Vagina (tissue), 2 donors: ENCODE measurements around the gene DIAPH2. TPM values are rescaled to one million over a fixed set of nuclear protein-coding genes. Genes with fewer than 3 reads are reported as not detected.

ENCODE experiments used
- DNase-seq, 2 donors: peaks; one replicate each; pipeline ENCODE4 v3.0.0-alpha.2; 2017; ENCODE audit errors: extremely low spot score in 2 of 2
- H3K27ac ChIP-seq: fragments of 200-600 bp; sonication (generic); one replicate; pipeline ENCODE4 v1.5.1; 2019
- H3K27me3 ChIP-seq: fragments of 200-600 bp; sonication (generic); one replicate; pipeline ENCODE4 v1.5.1; 2019
- H3K36me3 ChIP-seq, 2 donors: fragments of 200-600 bp; sonication (generic); one replicate each; pipeline ENCODE4 v1.5.1; 2017 to 2019
- H3K4me1 ChIP-seq: fragments of 200-600 bp; sonication (generic); one replicate; pipeline ENCODE4 v1.5.1; 2019
- H3K4me3 ChIP-seq, 2 donors: fragments of 200-600 bp; sonication (generic); 1 replicate in 1 of 2; 2 replicates in 1 of 2; pipeline ENCODE4 v1.5.1; 2016 to 2019
- H3K9me3 ChIP-seq: fragments of 200-600 bp; sonication (generic); one replicate; pipeline ENCODE4 v1.5.1; 2019
- CTCF ChIP-seq, 3 experiments: fragments of 450-650 bp in 2 of 3; fragments of 200-600 bp in 1 of 3; sonication (generic) in 1 of 3; IDR thresholded peaks; one replicate each; pipeline ENCODE4 v1.5.1; 2017 to 2019; ENCODE audit warnings: antibody characterized with exemption in 3 of 3, mild to moderate bottlenecking in 2 of 3, moderate library complexity in 2 of 3
- POLR2A ChIP-seq, 2 donors: fragments of 450-650 bp; IDR thresholded peaks; one replicate each; pipeline ENCODE4 v1.6.1; 2017; ENCODE audit warnings: antibody characterized with exemption in 2 of 2, mild to moderate bottlenecking in 2 of 2, moderate library complexity in 2 of 2
- POLR2AphosphoS5 ChIP-seq, 2 donors: sonication (generic); formaldehyde crosslinking; IDR thresholded peaks; one replicate each; pipeline ENCODE4 v1.9.0; 2017; ENCODE audit warnings: antibody characterized with exemption in 2 of 2, mild to moderate bottlenecking in 2 of 2, low read depth in 1 of 2; ENCODE audit not compliant: insufficient read depth in 1 of 2
- intact Hi-C: fragments of 100-400 bp; cut with DNase I; formaldehyde crosslinking; loops from one replicate; pipeline ENCODE4 v1.15.1; 2023
- total RNA-seq: library from RNA; depleted of rRNA; stranded (reverse); fragments of >200 nt; gene quantifications from one replicate; pipeline ENCODE4 v1.2.3, GENCODE V29; 2016

Gene DIAPH2
- total RNA-seq, 1 donor from 2014 or later: 38.8 TPM

GRCh38 chrX:96957718-96958117, 273.1 kb downstream of the DIAPH2 start:
- TF ChIP-seq POLR2A (IDR thresholded peaks at IDR 0.05) (no peak), CTCF (IDR thresholded peaks at IDR 0.05) (no peak)
- Histone ChIP-seq H3K4me1 (no peaks in the 10 kb centered on the region), H3K4me3 (no peak overlapping the region), H3K36me3 (peaks cover 0 to 17% of the 10 kb centered on the region in 2 donors), H3K27me3 (no peaks in the 10 kb centered on the region), H3K9me3 (peaks cover 10% of the 10 kb centered on the region), H3K27ac (no peak overlapping the region)
- DNase-seq: no peak
- intact Hi-C loops: no loop called here

GRCh38 chrX:96971812-96972211, 287.2 kb downstream of the DIAPH2 start:
- peaks cover 5% of the 10 kb centered on the region for H3K9me3 ChIP-seq
- no peaks in the 10 kb centered on the region for H3K36me3 ChIP-seq
- no peaks in the 10 kb centered on the region for H3K27me3 ChIP-seq
- TF ChIP-seq POLR2AphosphoS5 (IDR thresholded peaks at IDR 0.05; ENCODE audit: insufficient read depth in 1 of 2, low read depth in 1 of 2) (no peak), CTCF (IDR thresholded peaks at IDR 0.05) (no peak), POLR2A (IDR thresholded peaks at IDR 0.05) (no peak)
- no peaks in the 10 kb centered on the region for H3K4me1 ChIP-seq
- DNase-seq: no peak
- no peak overlapping the region for H3K27ac ChIP-seq
- H3K4me3 ChIP-seq: no peak overlapping the region
- intact Hi-C loops: no loop called here

GRCh38 chrX:96978906-96979305, 294.3 kb downstream of the DIAPH2 start:
- Histone ChIP-seq H3K27me3 (no peaks in the 10 kb centered on the region), H3K9me3 (no peaks in the 10 kb centered on the region), H3K4me1 (no peaks in the 10 kb centered on the region), H3K36me3 (peaks cover 0 to 3% of the 10 kb centered on the region in 2 donors), H3K27ac (no peak overlapping the region), H3K4me3 (no peak overlapping the region)
- TF ChIP-seq POLR2A (IDR thresholded peaks at IDR 0.05): no peak
- no peak for TF ChIP-seq POLR2AphosphoS5 (IDR thresholded peaks at IDR 0.05; ENCODE audit: insufficient read depth in 1 of 2, low read depth in 1 of 2)
- TF ChIP-seq CTCF (IDR thresholded peaks at IDR 0.05): no peak
- DNase-seq: no peak
- intact Hi-C loops: no loop called here

GRCh38 chrX:96979766-96980165, 295.1 kb downstream of the DIAPH2 start:
- no peak for DNase-seq
- Histone ChIP-seq H3K36me3 (peaks cover 0 to 3% of the 10 kb centered on the region in 2 donors), H3K4me1 (no peaks in the 10 kb centered on the region), H3K27ac (no peak overlapping the region), H3K27me3 (no peaks in the 10 kb centered on the region), H3K4me3 (no peak overlapping the region), H3K9me3 (no peaks in the 10 kb centered on the region)
- intact Hi-C loops: no loop called here
- TF ChIP-seq POLR2A (IDR thresholded peaks at IDR 0.05): no peak
- no peak for TF ChIP-seq CTCF (IDR thresholded peaks at IDR 0.05)
- TF ChIP-seq POLR2AphosphoS5 (IDR thresholded peaks at IDR 0.05; ENCODE audit: insufficient read depth in 1 of 2, low read depth in 1 of 2): no peak

- H3K9me3 ChIP-seq: no peaks in the 10 kb centered on the region
- H3K36me3 ChIP-seq: peaks cover 0 to 3% of the 10 kb centered on the region in 2 donors
- TF ChIP-seq CTCF (IDR thresholded peaks at IDR 0.05) (no peak), POLR2AphosphoS5 (IDR thresholded peaks at IDR 0.05; ENCODE audit: insufficient read depth in 1 of 2, low read depth in 1 of 2) (no peak), POLR2A (IDR thresholded peaks at IDR 0.05) (no peak)
- no peaks in the 10 kb centered on the region for H3K4me1 ChIP-seq
- no peak overlapping the region for H3K4me3 ChIP-seq
- DNase-seq: no peak
- H3K27ac ChIP-seq: no peak overlapping the region
- no peaks in the 10 kb centered on the region for H3K27me3 ChIP-seq
- intact Hi-C loops: no loop called here
Observed at GRCh38 chrX:96982161-96982560, 297.5 kb downstream of the DIAPH2 start.
